Activated T-cell treated with anti-CD3 and anti-CD28 coated beads, Interleukin-2, amount 50 U/mL, for 72 hours (primary cell): ENCODE results near the gene SIT1. TPM values are rescaled to one million over a fixed set of nuclear protein-coding genes. Genes with fewer than 3 reads are reported as not detected.

Experiments
- ATAC-seq, 2 donors: fragments of 150-1000 bp; cut with Tn5 transposase; replicated peaks in 1 of 2; 2 replicates each; pipeline ENCODE4 v1.10.0; 2021; ENCODE audit warnings: moderate library complexity in 2 of 2, mild to moderate bottlenecking in 1 of 2
- DNase-seq, 2 donors: peaks; one replicate each; pipeline ENCODE4 v3.0.0; 2021 to 2022; ENCODE audit warnings: mixed read lengths in 1 of 2
- H3K27ac Mint-ChIP-seq: one replicate; pipeline ENCODE4 v1.8.0; 2022; ENCODE audit warnings: mild to moderate bottlenecking, moderate library complexity, mixed read lengths
- H3K27me3 Mint-ChIP-seq: one replicate; pipeline ENCODE4 v1.8.0; 2022; ENCODE audit warnings: low read depth, mixed read lengths
- H3K36me3 Mint-ChIP-seq, 2 donors: one replicate each; pipeline ENCODE4 v1.8.0; 2022; ENCODE audit warnings: mixed read lengths in 2 of 2, mild to moderate bottlenecking in 1 of 2; ENCODE audit not compliant: insufficient read depth in 2 of 2
- H3K4me1 Mint-ChIP-seq: one replicate; pipeline ENCODE4 v1.8.0; 2022; ENCODE audit warnings: low read depth, mixed read lengths
- H3K4me3 Mint-ChIP-seq, 2 donors: one replicate each; pipeline ENCODE4 v1.8.0; 2022; ENCODE audit warnings: mild to moderate bottlenecking in 2 of 2, mixed read lengths in 2 of 2, moderate library complexity in 2 of 2
- H3K9me3 Mint-ChIP-seq, 2 donors: one replicate each; pipeline ENCODE4 v1.8.0; 2022; ENCODE audit warnings: mixed read lengths in 2 of 2
- total RNA-seq, 2 donors: library from RNA; stranded (reverse); gene quantifications; one replicate each; pipeline ENCODE4 v1.2.3, GENCODE V29; 2022

SIT1 gene, protein sequence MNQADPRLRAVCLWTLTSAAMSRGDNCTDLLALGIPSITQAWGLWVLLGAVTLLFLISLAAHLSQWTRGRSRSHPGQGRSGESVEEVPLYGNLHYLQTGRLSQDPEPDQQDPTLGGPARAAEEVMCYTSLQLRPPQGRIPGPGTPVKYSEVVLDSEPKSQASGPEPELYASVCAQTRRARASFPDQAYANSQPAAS
- total RNA-seq: 10 to 100 TPM; 61.4 to 65.6 TPM

- peak in 1 of 2 donors; percentile 9 for ATAC-seq
- Mint-ChIP-seq H3K27ac (peak within 1 kb of the TSS; percentile 80), H3K4me1 (peaks cover 68% of the 10 kb centered on the region), H3K27me3 (no peaks in the 10 kb centered on the region), H3K9me3 (no peaks in the 10 kb centered on the region), H3K36me3 (peaks cover 4% of the 10 kb centered on the region in 2 donors), H3K4me3 (peak within 1 kb of the TSS; percentile 94 to 97)
- DNase-seq: peak; percentile 27 to 46
Observed at GRCh38 chr9:35650341-35651158, at the start of gene SIT1. Gene SIT1 (minus strand): TSS chr9:35650931. CDS start chr9:35650853, 78 bp downstream.

DNA sequence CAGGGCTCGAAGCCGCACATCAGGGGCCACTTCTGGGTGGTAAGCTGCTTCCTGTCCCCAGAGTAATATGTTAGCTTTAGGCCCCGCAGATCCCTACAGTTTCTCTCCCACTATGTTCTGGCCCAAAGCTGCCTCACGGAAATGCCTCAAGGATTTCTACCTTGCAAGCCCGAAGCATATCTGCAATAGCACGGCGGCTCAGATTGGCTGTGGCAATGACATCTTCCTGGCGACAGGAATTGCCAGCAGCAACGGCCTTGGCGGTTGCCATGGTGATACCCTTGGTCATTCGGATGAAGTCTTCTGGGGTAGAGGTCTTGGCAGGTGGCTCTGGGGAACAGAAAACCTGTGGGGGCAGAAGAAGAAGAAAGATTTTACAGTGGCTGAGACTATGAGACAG, 49.3 kb upstream of the SIT1 start:
- no peaks in the 10 kb centered on the region for H3K9me3 Mint-ChIP-seq

GRCh38 chr9:35698231-35698630, 47.5 kb upstream of the SIT1 start:
- ATAC-seq: no peak
- H3K4me3 Mint-ChIP-seq: no peak overlapping the region
- no peaks in the 10 kb centered on the region for H3K27me3 Mint-ChIP-seq
- no peak overlapping the region for H3K27ac Mint-ChIP-seq
- H3K36me3 Mint-ChIP-seq: peaks cover 9 to 11% of the 10 kb centered on the region in 2 donors
- H3K4me1 Mint-ChIP-seq: peaks cover 7% of the 10 kb centered on the region
- H3K9me3 Mint-ChIP-seq: no peaks in the 10 kb centered on the region
- no peak for DNase-seq

More for the DNA sequence above, 49.3 kb upstream of the SIT1 start:
- no peak for ATAC-seq
- Mint-ChIP-seq H3K4me3 (no peak overlapping the region), H3K36me3 (peaks cover 10 to 11% of the 10 kb centered on the region in 2 donors), H3K4me1 (peaks cover 7% of the 10 kb centered on the region), H3K27me3 (no peaks in the 10 kb centered on the region), H3K27ac (no peak overlapping the region)
- DNase-seq: no peak

GRCh38 chr9:35697486-35697885, 46.8 kb upstream of the SIT1 start:
- H3K9me3 Mint-ChIP-seq: no peaks in the 10 kb centered on the region
- peaks cover 4 to 5% of the 10 kb centered on the region in 2 donors for H3K36me3 Mint-ChIP-seq
- no peak for DNase-seq
- H3K27me3 Mint-ChIP-seq: no peaks in the 10 kb centered on the region
- ATAC-seq: no peak
- no peak overlapping the region for H3K4me3 Mint-ChIP-seq
- peaks cover 7% of the 10 kb centered on the region for H3K4me1 Mint-ChIP-seq
- H3K27ac Mint-ChIP-seq: no peak overlapping the region

GRCh38 chr9:35696520-35697215, 45.9 kb upstream of the SIT1 start:
- H3K27ac Mint-ChIP-seq: peak overlapping the region; percentile 9
- peaks cover 4 to 5% of the 10 kb centered on the region in 2 donors for H3K36me3 Mint-ChIP-seq
- H3K4me1 Mint-ChIP-seq: peaks cover 12% of the 10 kb centered on the region
- ATAC-seq: peak; percentile 76 to 82
- H3K4me3 Mint-ChIP-seq: no peak overlapping the region
- H3K9me3 Mint-ChIP-seq: no peaks in the 10 kb centered on the region
- peak; percentile 59 to 65 for DNase-seq
- no peaks in the 10 kb centered on the region for H3K27me3 Mint-ChIP-seq

DNA sequence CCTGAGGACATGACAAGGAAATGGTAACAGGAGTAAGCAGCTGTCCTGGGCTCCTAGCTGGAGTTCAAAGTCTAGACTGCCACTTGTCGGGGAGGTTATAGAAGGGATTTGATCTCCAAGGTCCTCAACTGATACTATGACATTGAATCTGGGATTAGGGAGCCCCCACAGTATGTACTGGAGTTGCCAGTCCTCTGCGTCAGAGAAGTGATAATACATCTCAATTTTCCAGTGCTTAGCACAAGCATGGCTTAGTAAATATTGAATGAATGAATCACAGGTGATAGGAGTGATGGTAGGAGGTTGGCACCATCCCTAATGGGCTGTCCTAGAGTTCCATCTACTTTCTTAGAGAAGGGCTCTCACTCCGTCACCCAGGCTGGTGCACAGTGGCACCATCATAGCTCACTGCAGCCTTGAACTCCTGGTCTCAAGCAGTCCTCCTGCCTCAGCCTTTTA, 45.2 kb upstream of the SIT1 start:
- no peak overlapping the region for H3K27ac Mint-ChIP-seq

DNA sequence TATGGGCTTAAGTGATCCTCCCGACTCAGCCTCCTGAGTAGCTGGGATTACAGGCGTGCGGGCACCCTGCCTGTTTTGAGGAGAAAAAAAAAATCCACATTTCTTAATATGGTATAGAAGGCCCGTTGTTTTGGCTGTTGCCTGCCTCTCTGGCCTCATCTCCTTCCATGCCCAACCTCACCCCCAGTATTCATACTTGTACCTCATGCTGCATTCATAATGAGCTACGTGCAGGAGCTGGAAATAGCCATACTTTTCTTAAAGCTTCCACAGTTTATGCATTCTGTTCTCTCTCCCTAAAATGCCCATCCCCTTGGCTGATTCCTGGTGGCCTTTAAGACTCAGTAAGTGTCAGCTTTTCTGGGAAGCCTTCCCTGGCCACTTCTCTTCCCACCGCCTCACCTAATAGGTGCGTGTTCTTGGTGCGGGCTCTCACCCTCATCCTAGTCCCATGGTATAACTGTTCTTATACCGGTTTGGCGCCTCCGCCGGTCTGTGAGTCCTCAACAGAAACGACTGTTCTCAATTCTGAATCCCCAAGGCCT, 41.1 kb upstream of the SIT1 start:
- ATAC-seq (no peak), DNase-seq (no peak)
- H3K36me3 Mint-ChIP-seq: no peaks in the 10 kb centered on the region
- H3K27me3 Mint-ChIP-seq: no peaks in the 10 kb centered on the region
- peak overlapping the region; percentile 81 to 87 for H3K4me3 Mint-ChIP-seq
- peaks cover 39% of the 10 kb centered on the region for H3K4me1 Mint-ChIP-seq
- no peaks in the 10 kb centered on the region for H3K9me3 Mint-ChIP-seq
- H3K27ac Mint-ChIP-seq: peak overlapping the region; percentile 24

More for the DNA sequence above, 45.2 kb upstream of the SIT1 start:
- H3K36me3 Mint-ChIP-seq: peaks cover 4 to 5% of the 10 kb centered on the region in 2 donors
- H3K4me3 Mint-ChIP-seq: no peak overlapping the region
- peaks cover 19% of the 10 kb centered on the region for H3K4me1 Mint-ChIP-seq
- no peaks in the 10 kb centered on the region for H3K9me3 Mint-ChIP-seq
- DNase-seq (no peak), ATAC-seq (no peak)
- H3K27me3 Mint-ChIP-seq: no peaks in the 10 kb centered on the region

DNA sequence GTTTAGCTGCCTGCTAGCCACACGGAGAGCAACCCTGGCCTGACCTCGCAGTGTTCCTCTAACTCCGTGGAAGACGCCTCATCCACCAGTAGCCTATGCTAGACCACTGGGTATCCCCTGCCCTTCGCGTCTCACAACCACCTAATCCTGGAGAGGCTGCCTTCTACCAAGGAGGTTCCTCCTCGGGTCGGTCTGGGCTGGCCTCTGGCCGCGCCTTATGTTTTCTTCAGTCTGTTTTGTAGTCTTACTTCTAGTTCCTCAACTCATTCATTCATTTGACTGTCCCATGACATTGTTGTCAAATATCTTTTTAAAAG, 40.6 kb upstream of the SIT1 start:
- Mint-ChIP-seq H3K4me1 (peaks cover 35% of the 10 kb centered on the region), H3K9me3 (no peaks in the 10 kb centered on the region), H3K36me3 (no peaks in the 10 kb centered on the region), H3K27ac (peak overlapping the region; percentile 67), H3K27me3 (no peaks in the 10 kb centered on the region), H3K4me3 (peak overlapping the region; percentile 81 to 87)
- no peak for DNase-seq
- peak in 1 of 2 donors; percentile 3 for ATAC-seq

DNA sequence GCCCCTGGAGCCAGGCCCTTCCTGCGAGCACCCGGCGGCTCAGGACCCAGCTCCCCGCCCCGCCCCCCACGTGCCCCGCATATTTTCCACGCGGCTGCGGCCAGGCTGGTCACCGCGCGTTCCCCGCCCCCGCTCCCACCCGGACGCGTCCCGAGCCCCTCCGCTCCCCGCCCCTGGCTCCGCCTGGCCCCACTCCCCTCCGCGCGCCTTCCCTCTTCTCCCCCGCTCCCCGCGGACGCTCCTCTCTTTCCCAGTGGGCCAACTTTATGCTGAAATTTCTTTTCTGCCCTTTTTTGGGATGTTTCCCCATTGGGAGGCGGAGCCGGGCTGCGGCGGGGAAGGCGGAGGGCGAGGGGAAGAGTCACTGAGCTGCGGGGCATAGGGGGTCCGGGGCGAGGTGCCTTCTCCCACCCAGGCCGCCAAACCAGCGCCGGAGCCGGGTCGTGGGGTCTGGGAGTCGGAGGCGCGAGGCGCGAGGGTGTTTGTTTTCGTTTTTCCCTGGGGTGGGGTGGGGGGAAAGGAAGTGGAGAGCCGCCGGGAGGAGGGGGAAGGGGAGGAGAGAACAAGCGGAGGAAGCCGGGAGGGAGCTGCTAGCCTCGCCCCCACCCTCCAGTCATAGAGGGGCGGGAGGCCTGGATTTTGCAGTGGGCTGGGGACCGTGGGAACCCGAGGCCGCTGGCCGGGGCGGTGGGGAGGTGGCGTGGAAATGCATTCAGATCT, 40.0 kb upstream of the SIT1 start:
- no peaks in the 10 kb centered on the region for H3K36me3 Mint-ChIP-seq
- ATAC-seq (peak; percentile 33 to 63), DNase-seq (peak; percentile 37 to 39)
- H3K4me1 Mint-ChIP-seq: peaks cover 35% of the 10 kb centered on the region
- no peaks in the 10 kb centered on the region for H3K27me3 Mint-ChIP-seq
- peak overlapping the region; percentile 81 to 87 for H3K4me3 Mint-ChIP-seq
- H3K27ac Mint-ChIP-seq: peak overlapping the region; percentile 46
- H3K9me3 Mint-ChIP-seq: no peaks in the 10 kb centered on the region

DNA sequence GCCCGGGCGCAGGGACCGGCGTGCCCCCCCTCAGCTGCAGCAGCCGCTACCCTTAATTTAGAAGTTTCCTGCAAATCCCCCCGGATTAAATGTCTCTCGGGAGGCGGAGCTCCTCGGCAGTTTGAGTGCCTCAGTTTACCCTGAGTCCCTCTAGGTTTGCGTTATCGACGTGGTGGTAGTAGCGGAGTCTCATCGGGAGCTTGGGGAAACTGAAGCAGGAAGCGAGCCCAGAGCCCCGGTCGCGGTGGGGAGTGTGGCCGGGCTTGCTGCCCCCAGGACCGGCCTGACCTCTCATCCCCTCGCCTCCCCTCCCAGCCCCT, 39.5 kb upstream of the SIT1 start:
- H3K27me3 Mint-ChIP-seq: no peaks in the 10 kb centered on the region
- H3K27ac Mint-ChIP-seq: no peak overlapping the region
- ATAC-seq: no peak
- peaks cover 35% of the 10 kb centered on the region for H3K4me1 Mint-ChIP-seq
- no peaks in the 10 kb centered on the region for H3K36me3 Mint-ChIP-seq
- no peaks in the 10 kb centered on the region for H3K9me3 Mint-ChIP-seq
- H3K4me3 Mint-ChIP-seq: peak overlapping the region; percentile 70 to 72
- DNase-seq: no peak

GRCh38 chr9:35689542-35690293, 39.0 kb upstream of the SIT1 start, which contains the start of gene TPM2:
Gene TPM2 (minus strand): TSS chr9:35689925. CDS start chr9:35689817, 108 bp downstream.
- H3K27ac Mint-ChIP-seq: peak within 1 kb of the TSS; percentile 46
- H3K27me3 Mint-ChIP-seq: no peaks in the 10 kb centered on the region
- H3K4me1 Mint-ChIP-seq: peaks cover 35% of the 10 kb centered on the region
- DNase-seq: no peak
- no peaks in the 10 kb centered on the region for H3K36me3 Mint-ChIP-seq
- peak in 1 of 2 donors; percentile 4 for ATAC-seq
- no peaks in the 10 kb centered on the region for H3K9me3 Mint-ChIP-seq
- H3K4me3 Mint-ChIP-seq: peak within 1 kb of the TSS; percentile 81 to 87
